ENCODE data around the gene FADS2. TPM values are rescaled to one million over a fixed set of nuclear protein-coding genes. Genes with fewer than 3 reads are reported as not detected.

The FADS2 gene
- total and polyA plus RNA-seq, 9 of the 15 experiments (the other 6 are each of a cell fraction or from before 2014, with no cell fraction given): 2.9 to 42.8 (median 16.2) TPM

DNA sequence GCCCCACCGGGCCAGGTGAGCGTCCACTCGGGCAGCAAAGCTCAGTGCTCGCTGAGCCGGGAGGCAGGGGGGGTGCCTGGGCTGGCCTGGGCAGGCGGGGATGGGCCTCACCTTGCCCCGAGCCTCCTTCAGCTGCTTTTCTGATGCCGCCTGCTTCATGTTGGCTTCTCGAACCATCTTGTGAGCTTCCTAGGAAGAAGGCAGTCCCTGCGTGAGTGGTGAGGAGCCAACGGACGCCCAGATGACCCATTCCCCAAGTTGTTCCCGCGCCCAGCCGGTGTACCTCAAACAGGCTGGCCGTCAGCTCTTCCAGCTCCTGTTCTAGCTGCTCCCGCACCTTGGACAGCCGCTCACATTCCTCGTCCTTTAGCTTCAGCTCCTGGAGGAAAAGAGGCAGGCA, 79.2 kb downstream of the FADS2 start (continued):
- TF ChIP-seq, protein P1, sequence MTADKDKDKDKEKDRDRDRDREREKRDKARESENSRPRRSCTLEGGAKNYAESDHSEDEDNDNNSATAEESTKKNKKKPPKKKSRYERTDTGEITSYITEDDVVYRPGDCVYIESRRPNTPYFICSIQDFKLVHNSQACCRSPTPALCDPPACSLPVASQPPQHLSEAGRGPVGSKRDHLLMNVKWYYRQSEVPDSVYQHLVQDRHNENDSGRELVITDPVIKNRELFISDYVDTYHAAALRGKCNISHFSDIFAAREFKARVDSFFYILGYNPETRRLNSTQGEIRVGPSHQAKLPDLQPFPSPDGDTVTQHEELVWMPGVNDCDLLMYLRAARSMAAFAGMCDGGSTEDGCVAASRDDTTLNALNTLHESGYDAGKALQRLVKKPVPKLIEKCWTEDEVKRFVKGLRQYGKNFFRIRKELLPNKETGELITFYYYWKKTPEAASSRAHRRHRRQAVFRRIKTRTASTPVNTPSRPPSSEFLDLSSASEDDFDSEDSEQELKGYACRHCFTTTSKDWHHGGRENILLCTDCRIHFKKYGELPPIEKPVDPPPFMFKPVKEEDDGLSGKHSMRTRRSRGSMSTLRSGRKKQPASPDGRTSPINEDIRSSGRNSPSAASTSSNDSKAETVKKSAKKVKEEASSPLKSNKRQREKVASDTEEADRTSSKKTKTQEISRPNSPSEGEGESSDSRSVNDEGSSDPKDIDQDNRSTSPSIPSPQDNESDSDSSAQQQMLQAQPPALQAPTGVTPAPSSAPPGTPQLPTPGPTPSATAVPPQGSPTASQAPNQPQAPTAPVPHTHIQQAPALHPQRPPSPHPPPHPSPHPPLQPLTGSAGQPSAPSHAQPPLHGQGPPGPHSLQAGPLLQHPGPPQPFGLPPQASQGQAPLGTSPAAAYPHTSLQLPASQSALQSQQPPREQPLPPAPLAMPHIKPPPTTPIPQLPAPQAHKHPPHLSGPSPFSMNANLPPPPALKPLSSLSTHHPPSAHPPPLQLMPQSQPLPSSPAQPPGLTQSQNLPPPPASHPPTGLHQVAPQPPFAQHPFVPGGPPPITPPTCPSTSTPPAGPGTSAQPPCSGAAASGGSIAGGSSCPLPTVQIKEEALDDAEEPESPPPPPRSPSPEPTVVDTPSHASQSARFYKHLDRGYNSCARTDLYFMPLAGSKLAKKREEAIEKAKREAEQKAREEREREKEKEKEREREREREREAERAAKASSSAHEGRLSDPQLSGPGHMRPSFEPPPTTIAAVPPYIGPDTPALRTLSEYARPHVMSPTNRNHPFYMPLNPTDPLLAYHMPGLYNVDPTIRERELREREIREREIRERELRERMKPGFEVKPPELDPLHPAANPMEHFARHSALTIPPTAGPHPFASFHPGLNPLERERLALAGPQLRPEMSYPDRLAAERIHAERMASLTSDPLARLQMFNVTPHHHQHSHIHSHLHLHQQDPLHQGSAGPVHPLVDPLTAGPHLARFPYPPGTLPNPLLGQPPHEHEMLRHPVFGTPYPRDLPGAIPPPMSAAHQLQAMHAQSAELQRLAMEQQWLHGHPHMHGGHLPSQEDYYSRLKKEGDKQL (CRISPR knock-in tag; IDR thresholded peaks at IDR 0.05; ENCODE audit: borderline replicate concordance): no peak

DNA sequence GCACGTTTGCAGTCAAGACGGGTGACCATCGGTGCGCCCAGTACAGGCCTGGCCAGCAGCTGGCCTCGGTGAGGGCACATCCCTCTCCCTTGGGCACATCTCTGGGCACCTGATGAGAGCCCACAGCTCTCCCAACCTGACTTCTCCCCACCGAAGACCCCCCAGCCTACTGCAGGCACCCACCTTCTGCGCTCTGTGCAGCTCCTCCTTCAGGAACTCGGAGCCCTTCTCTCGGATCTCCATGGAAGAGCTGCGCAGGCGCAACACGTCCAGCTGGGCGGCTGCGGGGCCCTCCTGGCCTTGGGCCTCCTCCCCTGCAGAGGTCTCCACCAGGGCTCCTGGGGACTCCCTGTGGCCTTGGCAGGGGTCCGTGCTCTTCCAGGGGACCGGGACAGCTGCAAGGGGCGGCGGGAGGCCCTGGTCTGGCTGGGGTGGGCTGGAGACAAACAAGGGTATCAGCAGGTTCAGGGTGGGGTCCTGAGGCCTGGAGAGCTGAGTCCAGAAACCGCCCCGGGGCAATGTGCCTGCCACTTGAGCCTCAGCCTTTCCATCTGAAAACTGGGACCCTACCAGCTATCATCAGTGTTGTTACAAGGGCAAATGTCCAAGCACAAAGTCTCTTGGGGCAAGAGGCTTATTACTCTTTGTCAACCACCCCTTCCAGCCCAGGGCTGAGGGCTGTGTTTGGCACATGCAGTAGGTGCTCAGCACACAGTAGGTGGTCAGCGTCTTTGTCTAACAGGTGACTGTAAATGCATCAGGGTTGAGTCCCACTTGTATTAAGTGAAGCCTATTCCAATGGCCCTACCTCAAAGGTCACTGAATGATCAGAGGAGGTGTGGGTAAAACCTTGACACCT, 80.0 kb downstream of the FADS2 start:
- H3K27ac ChIP-seq (ENCODE audit: extremely low read depth, low read depth, low read length): peak overlapping the region; percentile 47; the same call in 1 of the 3 replicates
- BruUV-seq (replicated peaks): no TSS peak
- WGBS (ENCODE audit: insufficient coverage, low coverage, missing lambda C conversion rate): 92% methylated on average over 14 of the region's 21 CpGs
- H3K4me1 ChIP-seq (replicated peaks in 1 of 2; ENCODE audit: control insufficient read depth in 2 of 2, insufficient read depth in 2 of 2, low read length in 2 of 2): peaks cover 14 to 66% of the 10 kb centered on the region in 2 experiments
- no peaks in the 10 kb centered on the region for H3K27me3 ChIP-seq (ENCODE audit: control insufficient read depth in 2 of 2, insufficient read depth in 2 of 2, low read length in 2 of 2)
- FAIRE-seq (no peak), DNase-seq (ENCODE audit: extremely low read depth in 1 of 4, low spot score in 3 of 4) (no peak), ATAC-seq (no peak)
- intact Hi-C loops (cut with micrococcal nuclease): no loop called here
- CTCF ChIA-PET (ENCODE audit: low intra/inter-chr PET ratio): no interaction called here
- POLR2A ChIA-PET: interaction anchor here (0.5 to 2.4 kb wide), 16 partner anchors 9 to 1718 kb away, joined by 3 to 9 read pairs (median 4); partner anchors contain the start of genes EEF1G and RAB3IL1
- TF ChIP-seq ZFP1 (CRISPR knock-in tag; IDR thresholded peaks at IDR 0.05): no peak
- no peak for TF ChIP-seq ZNF408 (CRISPR knock-in tag; IDR thresholded peaks at IDR 0.05; ENCODE audit: low read depth)
- peak; percentile 90 for TF ChIP-seq ZKSCAN1 (IDR thresholded peaks at IDR 0.05; ENCODE audit: low read depth, low read length)
- no peaks in the 10 kb centered on the region for H3K9me3 ChIP-seq (replicated peaks; ENCODE audit: control insufficient read depth, insufficient read depth, low read depth, low read length)
- H4K20me1 ChIP-seq (replicated peaks; ENCODE audit: control insufficient read depth, insufficient read depth, low read length): peaks cover 24% of the 10 kb centered on the region; the same call in 1 of the 2 replicates
- in situ Hi-C loops (cut with MboI): no loop called here
- H3K9ac ChIP-seq (ENCODE audit: insufficient read depth in 1 of 2, low read depth in 2 of 2, low read length in 2 of 2): peak overlapping the region in 1 of 2 experiments; percentile 88; a peak in 3 of 4 replicates
- peaks cover 12% of the 10 kb centered on the region for H3K9me1 ChIP-seq (ENCODE audit: control insufficient read depth, insufficient read depth, low read length)
- H3K36me3 ChIP-seq (ENCODE audit: control insufficient read depth, insufficient read depth, low read length): peaks cover 56% of the 10 kb centered on the region; the same call in 2 of the 3 replicates
- no peak overlapping the region for H3K4me3 ChIP-seq
- H3K4me2 ChIP-seq (ENCODE audit: insufficient read depth, low read length): peak overlapping the region; percentile 35; the same call in 1 of the 2 replicates
- H2AFZ ChIP-seq (ENCODE audit: low read depth, low read length): no peak overlapping the region
- peaks cover 46% of the 10 kb centered on the region for H3K79me2 ChIP-seq (ENCODE audit: control insufficient read depth, insufficient read depth, low read length)
